Fibroblast of upper back skin (primary cell): ENCODE measurements around the gene OR5K2.
A peak's percentile ranks its signal among the peaks of the same experiment; 100 is the strongest.

Experiments
- DNase-seq: peaks from one replicate; pipeline ENCODE4 v3.0.0-alpha.2; 2013

Gene OR5K2

GRCh38 chr3:98497381-98497780, at the start of gene OR5K2:
Gene OR5K2 (plus strand): TSS chr3:98497681. CDS start chr3:98497681, 0 bp downstream.
- no peak for DNase-seq

DNA sequence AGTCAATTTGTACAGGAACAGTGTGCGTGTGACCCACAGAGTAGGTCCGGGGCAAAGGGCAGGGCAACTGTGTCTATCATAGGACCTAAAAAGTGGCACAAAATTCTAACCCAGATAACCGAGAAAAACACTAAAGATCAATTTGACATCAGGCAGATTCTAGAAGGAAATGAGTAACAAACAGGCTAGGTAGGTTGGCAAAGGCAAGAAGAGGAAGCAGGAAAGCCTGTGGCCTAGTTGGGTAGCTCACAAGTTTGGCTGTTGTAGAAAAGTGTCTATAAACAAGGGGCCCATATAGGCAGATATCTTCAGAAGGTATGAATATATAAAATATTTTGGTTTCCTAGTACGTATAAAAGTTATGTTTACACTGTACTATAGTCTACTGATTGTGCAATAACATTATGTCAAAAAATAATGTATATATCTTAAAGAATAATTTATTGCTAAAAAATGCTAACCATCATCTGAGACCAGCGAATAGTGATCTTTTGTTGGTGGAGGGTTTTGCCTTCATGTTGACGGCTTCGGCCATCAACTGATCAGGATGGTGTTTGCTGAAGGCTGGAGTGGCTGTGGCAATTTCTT, 47.8 kb upstream of the OR5K2 start:
- no peak for DNase-seq

GRCh38 chr3:98450372-98450771, 47.1 kb upstream of the OR5K2 start:
- no peak for DNase-seq

- no peak for DNase-seq
Observed at GRCh38 chr3:98453827-98454226, 43.7 kb upstream of the OR5K2 start.

- DNase-seq = no peak
Observed at GRCh38 chr3:98454929-98455328, 42.6 kb upstream of the OR5K2 start.

DNA sequence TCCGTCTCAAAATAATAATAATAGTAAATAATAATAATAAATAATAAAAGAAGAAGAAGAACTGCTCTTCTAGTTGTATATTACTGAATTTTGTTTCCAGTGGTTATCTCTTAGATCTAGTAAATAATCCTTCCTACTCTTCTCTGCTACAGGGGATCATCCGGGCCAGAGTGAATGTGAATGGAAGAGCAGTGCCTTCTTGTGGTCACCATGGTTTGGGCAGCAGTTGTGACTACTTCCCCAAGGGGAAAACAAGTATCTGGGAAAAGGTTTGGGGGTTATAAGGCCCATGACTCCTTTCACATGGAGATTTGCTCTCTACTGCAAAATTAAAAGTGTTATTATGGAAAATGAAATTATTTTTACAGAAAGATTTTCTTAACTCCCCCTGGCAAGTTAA, 39.9 kb upstream of the OR5K2 start:
- no peak for DNase-seq

GRCh38 chr3:98460220-98460619, 37.3 kb upstream of the OR5K2 start:
- no peak for DNase-seq

GRCh38 chr3:98462901-98463300, 34.6 kb upstream of the OR5K2 start, which contains the start of gene OR5K1:
Gene OR5K1 (plus strand): TSS chr3:98463201. CDS start chr3:98469577, 6,376 bp downstream.
- no peak for DNase-seq

DNA sequence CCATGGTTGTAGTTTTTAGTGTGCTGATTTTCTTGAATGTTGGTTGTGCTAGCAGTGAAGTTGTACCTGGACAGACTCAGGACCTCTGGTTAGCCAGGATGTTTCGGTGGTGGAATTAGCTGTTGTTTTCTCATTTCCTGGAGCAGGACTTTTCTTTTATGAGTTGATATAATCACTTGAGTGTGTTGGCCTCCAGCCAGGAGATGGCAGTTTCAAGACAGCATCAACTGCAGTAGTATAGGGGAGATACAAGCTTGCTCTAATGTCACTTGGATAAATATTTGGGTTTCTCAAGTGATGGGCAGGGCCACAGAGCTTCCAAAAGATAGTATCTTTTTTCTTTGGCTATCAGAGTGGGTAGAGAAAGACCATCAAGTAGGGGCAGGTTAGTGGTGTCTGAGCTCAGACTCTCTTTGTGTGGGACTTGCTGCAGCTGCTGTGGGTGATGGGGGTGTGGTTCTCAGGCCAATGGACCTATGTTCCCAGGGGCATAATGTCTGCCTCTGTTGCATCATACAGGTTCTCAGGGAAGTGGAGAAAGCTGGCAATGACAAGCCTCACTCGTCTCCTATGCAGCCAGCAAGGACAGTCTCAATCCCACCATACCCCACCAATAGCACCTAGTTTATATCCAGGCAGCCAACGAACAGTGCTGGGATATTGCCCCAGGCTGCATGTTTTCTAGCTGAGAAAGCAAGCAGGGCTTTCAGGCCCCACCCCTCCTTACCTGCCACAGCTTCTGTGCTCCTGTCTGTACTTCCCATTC, 14.6 kb upstream of the OR5K2 start:
- no peak for DNase-seq

- no peak for DNase-seq
Observed at GRCh38 chr3:98483626-98484025, 13.9 kb upstream of the OR5K2 start.

DNA sequence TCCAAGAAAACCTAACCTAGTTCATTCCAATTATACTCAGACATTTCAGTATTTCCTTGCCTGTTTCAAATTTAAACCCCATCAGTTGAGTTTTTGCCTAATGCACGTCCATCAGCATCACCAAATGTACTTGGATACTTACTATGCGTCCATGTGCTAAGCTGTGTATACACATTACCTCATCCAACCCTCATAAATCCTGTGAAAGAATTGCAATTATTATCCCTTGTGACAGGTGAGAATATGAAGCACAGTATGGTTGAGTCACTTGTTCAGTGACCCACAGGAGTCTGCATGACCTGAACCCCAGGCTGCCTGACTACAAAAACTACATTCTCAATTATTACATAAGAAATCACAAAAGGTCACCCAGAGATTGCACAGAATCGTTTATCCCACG, 2.5 kb downstream of the OR5K2 start:
- no peak for DNase-seq

DNA sequence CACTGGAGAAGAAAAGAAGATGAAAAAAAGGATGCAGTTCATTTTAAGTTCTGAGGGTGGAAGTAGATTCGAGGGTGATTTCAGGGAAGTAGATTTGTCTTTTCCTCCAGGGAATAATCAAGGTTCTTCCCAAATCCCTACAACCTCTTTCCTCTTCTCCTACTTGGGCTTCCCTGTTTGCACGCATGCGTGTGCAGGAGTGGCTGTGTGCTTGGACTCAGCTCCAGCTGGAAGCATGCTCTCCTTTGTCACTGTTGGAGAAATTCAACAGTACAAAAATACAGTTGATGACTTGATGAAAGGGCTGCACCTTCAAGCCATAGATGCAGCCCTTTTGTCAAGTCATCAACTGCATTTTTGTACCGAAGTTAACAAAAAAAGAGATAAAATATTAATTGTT, 3.8 kb downstream of the OR5K2 start:
- no peak for DNase-seq

GRCh38 chr3:98501863-98502576, 4.5 kb downstream of the OR5K2 start:
- DNase-seq = no peak

- peak; percentile 7 for DNase-seq
Observed at GRCh38 chr3:98504539-98504938, 7.1 kb downstream of the OR5K2 start.

DNA sequence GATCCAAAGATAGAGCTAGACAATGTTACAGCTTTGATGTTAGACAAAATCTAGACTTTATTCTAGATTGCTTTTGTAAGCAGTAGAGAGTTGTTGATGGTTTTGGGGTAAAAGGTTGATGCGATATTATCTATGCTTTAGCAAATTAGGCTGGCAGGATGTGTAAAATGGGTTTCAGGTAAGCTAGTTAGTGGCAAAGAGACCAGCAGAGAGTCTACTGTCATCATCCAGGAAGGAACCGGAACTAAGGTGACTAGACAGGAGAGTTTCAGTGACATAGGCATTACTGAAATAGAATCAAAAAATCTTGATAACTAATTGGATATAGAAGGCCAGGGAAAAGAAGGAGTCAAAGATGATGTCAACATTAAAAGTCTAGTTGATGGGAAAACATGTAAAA, 11.1 kb downstream of the OR5K2 start:
- no peak for DNase-seq

DNA sequence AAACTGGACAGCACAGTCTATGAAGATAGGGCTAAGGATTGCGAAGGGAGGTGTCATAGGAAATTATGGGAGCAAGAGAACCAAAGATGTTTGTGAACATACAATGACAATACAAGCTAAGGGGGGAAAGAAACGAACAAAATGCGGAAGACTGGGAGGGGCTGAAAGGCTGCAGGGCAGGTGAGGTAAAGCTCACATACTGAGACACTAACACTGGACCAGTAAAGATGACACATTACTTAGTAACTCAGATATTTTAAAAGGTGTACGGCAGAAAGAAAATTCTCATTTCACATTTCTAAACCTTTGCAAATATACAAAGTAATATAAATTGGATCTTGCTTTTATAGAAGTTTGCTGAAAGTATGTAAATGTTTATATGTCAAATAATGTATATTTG, 15.1 kb downstream of the OR5K2 start:
- DNase-seq = no peak

DNA sequence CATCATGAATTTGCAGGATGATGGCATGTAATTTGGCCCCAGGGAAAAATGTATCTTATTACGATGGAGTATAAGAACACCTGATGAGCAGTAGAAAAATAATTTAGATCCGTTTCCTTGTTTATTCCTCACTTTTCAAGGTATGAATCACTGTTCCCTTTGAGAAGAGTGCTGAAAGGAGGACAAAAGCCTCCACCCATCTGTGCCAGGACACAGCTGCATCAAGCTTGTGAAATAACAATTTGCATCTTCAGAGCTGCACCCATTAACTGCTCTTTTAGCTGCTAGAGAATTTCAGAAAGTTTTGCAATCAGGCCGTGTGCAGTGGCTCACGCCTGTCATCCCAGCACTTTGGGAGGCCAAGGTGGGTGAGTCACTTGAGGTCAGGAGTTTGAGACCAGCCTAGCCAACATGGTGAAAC, 15.6 kb downstream of the OR5K2 start:
- DNase-seq = peak; percentile 8

GRCh38 chr3:98513736-98514135, 16.3 kb downstream of the OR5K2 start:
- DNase-seq = no peak

GRCh38 chr3:98514948-98515347, 17.5 kb downstream of the OR5K2 start:
- DNase-seq = no peak

DNA sequence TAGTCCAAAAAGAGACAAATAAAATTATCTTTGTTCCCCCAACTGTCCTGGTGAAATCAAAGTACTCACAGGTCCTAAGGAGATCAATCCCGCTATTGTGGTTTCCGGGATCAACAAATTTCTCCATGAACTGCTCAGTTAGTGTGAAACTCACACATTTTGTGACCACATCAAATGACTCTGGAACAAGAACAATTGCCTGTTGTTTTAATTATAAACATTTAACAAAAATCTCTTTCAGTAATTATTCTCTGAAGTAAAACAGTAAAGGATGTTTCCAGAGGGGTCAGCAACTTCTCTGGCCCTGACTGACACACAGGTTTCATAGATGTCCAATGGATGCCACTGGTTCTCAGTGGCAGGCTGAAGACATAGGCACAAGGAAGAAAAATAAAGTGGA, 21.3 kb downstream of the OR5K2 start:
- DNase-seq = no peak

DNA sequence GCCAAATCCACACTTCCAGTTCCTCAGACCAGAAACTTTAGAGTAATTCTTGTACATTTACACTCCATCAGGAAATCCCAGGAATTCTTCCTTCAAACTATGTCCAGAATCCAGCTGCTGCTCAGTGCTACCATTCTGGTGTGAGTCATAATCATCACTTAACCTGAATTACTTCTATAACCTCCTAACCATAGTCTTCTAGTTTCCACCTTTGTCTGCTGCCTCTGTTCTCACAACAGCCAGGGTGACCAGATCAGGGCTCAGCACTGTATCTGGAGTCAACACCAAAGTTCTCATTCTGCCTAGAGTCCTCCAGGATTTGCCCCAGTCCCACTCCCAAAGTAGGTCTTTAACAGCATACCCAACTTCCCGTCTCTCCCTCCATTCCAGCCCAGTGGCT, 21.9 kb downstream of the OR5K2 start:
- DNase-seq = peak; percentile 39

DNA sequence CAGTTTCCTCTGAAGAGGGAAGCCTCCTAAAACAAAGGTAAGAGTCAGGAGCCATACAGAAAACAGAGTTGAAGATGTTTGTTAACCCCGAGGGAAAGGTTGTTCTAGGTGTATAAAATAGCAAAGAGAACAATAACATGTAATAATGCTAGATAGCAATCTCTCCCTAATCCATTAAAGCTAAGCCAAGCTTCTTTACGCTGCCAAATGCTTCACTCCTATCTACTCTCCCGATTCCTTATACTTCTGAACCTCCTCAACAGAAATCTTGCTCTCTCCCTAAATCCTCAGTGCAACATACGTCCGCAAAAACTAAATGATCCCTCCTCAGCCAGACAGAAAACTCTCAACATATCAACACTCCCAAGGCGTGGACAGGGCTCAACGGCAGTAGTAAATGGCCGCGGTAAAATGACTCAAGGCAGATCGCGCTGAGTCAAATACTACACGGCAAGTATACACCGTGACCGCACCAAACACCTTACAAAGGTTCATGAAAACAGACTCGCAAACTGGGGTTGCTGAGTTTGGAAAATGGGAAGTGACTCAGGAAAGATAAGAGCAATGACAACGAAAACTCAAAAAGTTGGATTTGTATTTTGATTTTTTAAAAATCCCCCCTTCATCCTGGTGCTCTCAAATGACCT, 24.5 kb downstream of the OR5K2 start:
- DNase-seq = peak; percentile 53

DNA sequence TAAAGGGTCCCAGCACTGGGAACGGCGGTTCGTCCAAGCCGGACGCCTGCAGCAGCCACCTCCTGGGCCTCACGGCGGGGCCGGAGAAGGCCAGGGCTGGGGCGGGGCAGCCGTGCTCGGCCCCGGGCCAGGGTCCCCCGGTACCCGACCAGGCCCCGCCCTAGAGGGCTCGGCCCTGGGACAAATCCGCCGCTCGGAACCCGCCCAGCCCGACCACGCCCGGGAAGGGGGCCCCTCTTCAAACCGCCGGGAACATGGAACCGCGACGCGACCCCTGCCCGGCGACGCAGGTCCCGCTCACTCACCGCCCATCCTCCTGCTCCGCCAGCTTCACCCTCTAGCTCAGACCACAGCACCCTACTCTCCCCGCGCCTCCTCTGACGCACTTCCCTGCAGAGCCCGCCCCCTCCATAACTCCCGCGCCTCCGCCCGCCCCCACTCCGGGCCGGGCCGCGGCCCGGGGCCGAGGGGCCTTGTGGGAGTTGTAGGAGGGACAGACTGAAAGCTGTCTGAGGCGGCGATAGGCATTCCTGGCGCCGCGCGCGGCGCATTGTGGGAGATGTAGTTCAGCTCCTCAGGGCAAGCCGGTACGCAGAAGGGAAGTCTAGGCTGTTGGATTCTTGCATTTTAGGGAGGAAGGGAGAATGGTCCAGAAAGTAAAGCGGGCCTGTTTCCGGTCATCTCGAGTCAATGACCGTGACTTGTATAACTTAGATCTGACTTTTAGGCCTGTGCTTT, 25.2 kb downstream of the OR5K2 start, which contains the start of gene CLDND1:
TSS of gene CLDND1 (minus strand) at position 359 of the 738 bp plus-strand sequence. CDS start 1,478 bp downstream, outside the sequence.
- peak; percentile 97 for DNase-seq
